Measurements from ENCODE around the gene DENND2C. TPM values are rescaled to one million over a fixed set of nuclear protein-coding genes. Genes with fewer than 3 reads are reported as not detected.

Gene DENND2C
- total and polyA plus RNA-seq, 10 donors: 0.28 to 3.1 (median 1.6) TPM

- TF ChIP-seq POLR2A (IDR thresholded peaks at IDR 0.05) (no peak), POLR2AphosphoS5 (IDR thresholded peaks at IDR 0.05) (no peak), CTCF (IDR thresholded peaks at IDR 0.05 in 8 of 11, conservative IDR thresholded peaks at IDR 0.05 in 3 of 11) (no peak)
- Histone ChIP-seq H3K9me3 (no peaks in the 10 kb centered on the region), H3K27me3 (replicated peaks in 1 of 7) (no peaks in the 10 kb centered on the region), H3K27ac (no peak overlapping the region), H3K4me1 (no peaks in the 10 kb centered on the region), H3K4me3 (no peak overlapping the region), H3K36me3 (peaks cover 0 to 57% (median 0%) of the 10 kb centered on the region in 6 donors)
- no peak for DNase-seq
- intact Hi-C loops (cut with DNase I; ENCODE audit: low total_unique reads): no loop called here
Measured at GRCh38 chr1:114618606-114619005, 51.2 kb downstream of the DENND2C start.

GRCh38 chr1:114610546-114611245 lies 59.2 kb downstream of the DENND2C start:
- H3K4me1 ChIP-seq: no peaks in the 10 kb centered on the region
- H3K9me3 ChIP-seq: no peaks in the 10 kb centered on the region
- TF ChIP-seq POLR2AphosphoS5 (IDR thresholded peaks at IDR 0.05): no peak
- no peak for TF ChIP-seq CTCF (IDR thresholded peaks at IDR 0.05 in 8 of 11, conservative IDR thresholded peaks at IDR 0.05 in 3 of 11)
- no peak for TF ChIP-seq POLR2A (IDR thresholded peaks at IDR 0.05)
- H3K27me3 ChIP-seq (replicated peaks in 1 of 7): peaks cover 0 to 4% (median 0%) of the 10 kb centered on the region in 7 donors
- DNase-seq: no peak
- H3K27ac ChIP-seq: no peak overlapping the region
- intact Hi-C loops (cut with DNase I; ENCODE audit: low total_unique reads): no loop called here
- H3K36me3 ChIP-seq: peaks cover 0 to 51% (median 0%) of the 10 kb centered on the region in 6 donors
- H3K4me3 ChIP-seq: no peak overlapping the region
- WGBS, 5 donors: 91 to 96% (median 94%) methylated on average over 9 of the region's 9 CpGs

GRCh38 chr1:114609826-114610225 lies 60.0 kb downstream of the DENND2C start:
- no peak overlapping the region for H3K4me3 ChIP-seq
- DNase-seq: no peak
- intact Hi-C loops (cut with DNase I; ENCODE audit: low total_unique reads): no loop called here
- 82 to 95% (median 88%) methylated on average over 2 of the region's 2 CpGs for WGBS, 5 donors
- H3K9me3 ChIP-seq: no peaks in the 10 kb centered on the region
- H3K36me3 ChIP-seq: peaks cover 0 to 51% (median 0%) of the 10 kb centered on the region in 6 donors
- no peaks in the 10 kb centered on the region for H3K4me1 ChIP-seq
- no peak overlapping the region for H3K27ac ChIP-seq
- TF ChIP-seq POLR2AphosphoS5 (IDR thresholded peaks at IDR 0.05) (no peak), CTCF (IDR thresholded peaks at IDR 0.05 in 8 of 11, conservative IDR thresholded peaks at IDR 0.05 in 3 of 11) (no peak), POLR2A (IDR thresholded peaks at IDR 0.05) (no peak)
- H3K27me3 ChIP-seq (replicated peaks in 1 of 7): peaks cover 0 to 4% (median 0%) of the 10 kb centered on the region in 7 donors

GRCh38 chr1:114609026-114609425 lies 60.8 kb downstream of the DENND2C start:
- no peak for DNase-seq
- intact Hi-C loops (cut with DNase I; ENCODE audit: low total_unique reads): no loop called here
- H3K27ac ChIP-seq: no peak overlapping the region
- H3K4me1 ChIP-seq: no peaks in the 10 kb centered on the region
- H3K27me3 ChIP-seq (replicated peaks in 1 of 7): peaks cover 0 to 4% (median 0%) of the 10 kb centered on the region in 7 donors
- 90 to 95% (median 91%) methylated on average over 3 of the region's 3 CpGs for WGBS, 5 donors
- H3K4me3 ChIP-seq: no peak overlapping the region
- peaks cover 0 to 47% (median 0%) of the 10 kb centered on the region in 6 donors for H3K36me3 ChIP-seq
- TF ChIP-seq POLR2A (IDR thresholded peaks at IDR 0.05): no peak
- no peak for TF ChIP-seq CTCF (IDR thresholded peaks at IDR 0.05 in 8 of 11, conservative IDR thresholded peaks at IDR 0.05 in 3 of 11)
- TF ChIP-seq POLR2AphosphoS5 (IDR thresholded peaks at IDR 0.05): no peak
- H3K9me3 ChIP-seq: no peaks in the 10 kb centered on the region

Measured in spleen (tissue), 11 donors.